Astrocyte (in vitro differentiated cells and primary cell): Measurements from ENCODE around the gene PANX2. TPM values are rescaled to one million over a fixed set of nuclear protein-coding genes. Genes with fewer than 3 reads are reported as not detected.

Experiments used
- DNase-seq: peaks from one replicate; pipeline ENCODE4 v3.0.0-alpha.2; 2010; ENCODE audit warnings: low read depth
- FAIRE-seq: peaks from 2 replicates; lab custom pipeline; 2011; peaks lifted over from hg19 to GRCh38; lab: Jason Lieb, UNC
- H2AFZ ChIP-seq: 2 replicates; pipeline ENCODE4 v1.6.0; 2012; ENCODE audit warnings: low read depth, low read length, inconsistent platforms
- H3K27ac ChIP-seq: 2 replicates; pipeline ENCODE4 v1.5.1; 2011; ENCODE audit warnings: low read depth, low read length, inconsistent platforms
- H3K27me3 ChIP-seq: 2 replicates; pipeline ENCODE4 v1.6.0; 2011; ENCODE audit warnings: low read length, inconsistent platforms; ENCODE audit not compliant: insufficient read depth
- H3K36me3 ChIP-seq: 2 replicates; pipeline ENCODE4 v1.5.1; 2011; ENCODE audit warnings: low read length, inconsistent platforms; ENCODE audit not compliant: insufficient read depth
- H3K4me1 ChIP-seq: 2 replicates; pipeline ENCODE4 v1.5.1; 2011; ENCODE audit warnings: low read length, inconsistent platforms; ENCODE audit not compliant: insufficient read depth
- H3K4me2 ChIP-seq: 2 replicates; pipeline ENCODE4 v1.6.0; 2012; ENCODE audit warnings: low read length, inconsistent platforms
- H3K4me3 ChIP-seq: 2 replicates; pipeline ENCODE4 v1.5.1; 2011; ENCODE audit warnings: low read depth, mild to moderate bottlenecking, low read length, inconsistent platforms; ENCODE audit not compliant: insufficient read depth
- H3K79me2 ChIP-seq: 2 replicates; pipeline ENCODE4 v1.6.0; 2012; ENCODE audit warnings: mild to moderate bottlenecking, low read length, inconsistent platforms; ENCODE audit not compliant: insufficient read depth
- H3K9ac ChIP-seq: 2 replicates; pipeline ENCODE4 v1.6.0; 2012; ENCODE audit warnings: mild to moderate bottlenecking, low read length, inconsistent platforms
- H3K9me3 ChIP-seq: 2 replicates; pipeline ENCODE4 v1.5.1; 2012; ENCODE audit warnings: low read depth, mild to moderate bottlenecking, low read length, inconsistent platforms; ENCODE audit not compliant: insufficient read depth
- H4K20me1 ChIP-seq: 2 replicates; pipeline ENCODE4 v1.6.0; 2012; ENCODE audit warnings: low read length, inconsistent platforms; ENCODE audit not compliant: insufficient read depth
- H3K27ac Mint-ChIP-seq: one replicate; pipeline ENCODE4 v1.8.0; 2021; ENCODE audit warnings: mild to moderate bottlenecking, mixed read lengths; ENCODE audit not compliant: unreplicated experiment
- H3K27me3 Mint-ChIP-seq: one replicate; pipeline ENCODE4 v1.8.0; 2021; ENCODE audit warnings: low read depth, mixed read lengths; ENCODE audit not compliant: unreplicated experiment
- H3K36me3 Mint-ChIP-seq: one replicate; pipeline ENCODE4 v1.8.0; 2021; ENCODE audit warnings: low read depth, mixed read lengths; ENCODE audit not compliant: unreplicated experiment
- H3K4me1 Mint-ChIP-seq: one replicate; pipeline ENCODE4 v1.8.0; 2021; ENCODE audit warnings: low read depth, mixed read lengths; ENCODE audit not compliant: unreplicated experiment
- H3K4me3 Mint-ChIP-seq: one replicate; pipeline ENCODE4 v1.8.0; 2021; ENCODE audit warnings: mild to moderate bottlenecking, moderate library complexity, mixed read lengths; ENCODE audit not compliant: unreplicated experiment
- H3K9me3 Mint-ChIP-seq: one replicate; pipeline ENCODE4 v1.8.0; 2021; ENCODE audit warnings: mild to moderate bottlenecking, mixed read lengths; ENCODE audit not compliant: unreplicated experiment
- EZH2 ChIP-seq: IDR thresholded peaks from 2 replicates; pipeline ENCODE4 v1.6.1; 2012; ENCODE audit warnings: mild to moderate bottlenecking, low read length, inconsistent platforms; ENCODE audit not compliant: insufficient read depth
- total RNA-seq: library from RNA; stranded (reverse); gene quantifications from 2 replicates; pipeline ENCODE4 v1.2.1, GENCODE V29; 2021
- TF ChIP-seq, protein P1 (sequence below): IDR thresholded peaks from 2 replicates; pipeline ENCODE4 v1.5.1; 2011; ENCODE audit warnings: low read depth, mild to moderate bottlenecking, inconsistent platforms, low read length, moderate library complexity; ENCODE audit not compliant: insufficient read depth

PANX2 gene
- total RNA-seq, 1 donor from 2014 or later = 2.3 TPM

DNA sequence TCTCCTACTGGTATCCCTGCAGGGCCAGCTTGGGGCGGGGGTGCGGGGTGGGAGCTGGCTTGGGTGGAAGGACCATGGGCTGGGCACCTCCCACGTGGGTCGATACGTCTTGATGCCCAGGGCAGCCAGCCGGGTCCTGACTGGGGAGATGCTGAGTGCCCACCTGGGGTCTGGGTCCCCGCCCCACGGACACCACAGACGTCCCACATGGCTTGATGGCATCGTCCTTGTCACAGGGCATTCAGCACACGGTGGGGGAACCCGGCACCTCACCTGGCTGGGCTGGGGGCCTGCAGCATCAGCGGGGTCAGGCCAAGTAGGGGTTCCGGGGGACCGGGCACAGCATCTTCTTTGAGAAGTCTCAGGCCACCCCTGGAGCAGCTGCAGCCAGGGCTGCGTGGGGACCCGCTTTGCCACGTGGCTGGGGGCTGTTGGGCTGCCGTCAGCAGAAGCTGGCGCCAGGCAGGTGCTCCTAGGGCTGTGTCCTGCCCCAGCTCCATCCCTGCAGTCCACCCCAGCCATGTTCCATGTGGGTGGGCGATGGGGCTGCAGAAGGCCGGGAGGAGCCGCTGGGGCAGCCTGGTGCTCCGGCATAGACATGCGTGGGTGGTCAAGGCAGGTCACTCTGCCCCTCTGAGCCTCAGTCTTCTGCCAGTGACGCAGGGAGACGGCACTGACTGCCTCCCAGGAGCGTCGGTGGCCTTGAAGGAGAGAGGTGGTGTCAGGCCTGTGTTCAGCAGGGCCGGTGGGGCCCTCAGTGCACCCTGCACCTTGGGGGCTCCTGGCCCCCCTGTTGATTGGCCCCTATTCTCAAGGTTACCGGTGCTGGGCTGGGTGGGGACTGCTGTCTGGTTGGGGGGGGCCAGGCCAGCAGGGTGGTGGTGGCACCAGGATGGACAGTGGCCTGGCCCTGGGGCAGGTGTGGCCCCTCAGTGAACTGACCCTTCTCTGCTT is 38.7 kb downstream of the PANX2 start:
- DNase-seq (no peak), FAIRE-seq (no peak)
- Histone ChIP-seq H2AFZ (no peak overlapping the region), H3K36me3 (peaks cover 18% of the 10 kb centered on the region), H3K4me2 (no peak overlapping the region), H4K20me1 (peaks cover 77% of the 10 kb centered on the region), H3K9me3 (no peaks in the 10 kb centered on the region), H3K27me3 (no peaks in the 10 kb centered on the region), H3K4me3 (no peak overlapping the region), H3K79me2 (peaks cover 52% of the 10 kb centered on the region), H3K9ac (no peak overlapping the region), H3K4me1 (no peaks in the 10 kb centered on the region), H3K27ac (no peak overlapping the region)
- TF ChIP-seq, protein P1, sequence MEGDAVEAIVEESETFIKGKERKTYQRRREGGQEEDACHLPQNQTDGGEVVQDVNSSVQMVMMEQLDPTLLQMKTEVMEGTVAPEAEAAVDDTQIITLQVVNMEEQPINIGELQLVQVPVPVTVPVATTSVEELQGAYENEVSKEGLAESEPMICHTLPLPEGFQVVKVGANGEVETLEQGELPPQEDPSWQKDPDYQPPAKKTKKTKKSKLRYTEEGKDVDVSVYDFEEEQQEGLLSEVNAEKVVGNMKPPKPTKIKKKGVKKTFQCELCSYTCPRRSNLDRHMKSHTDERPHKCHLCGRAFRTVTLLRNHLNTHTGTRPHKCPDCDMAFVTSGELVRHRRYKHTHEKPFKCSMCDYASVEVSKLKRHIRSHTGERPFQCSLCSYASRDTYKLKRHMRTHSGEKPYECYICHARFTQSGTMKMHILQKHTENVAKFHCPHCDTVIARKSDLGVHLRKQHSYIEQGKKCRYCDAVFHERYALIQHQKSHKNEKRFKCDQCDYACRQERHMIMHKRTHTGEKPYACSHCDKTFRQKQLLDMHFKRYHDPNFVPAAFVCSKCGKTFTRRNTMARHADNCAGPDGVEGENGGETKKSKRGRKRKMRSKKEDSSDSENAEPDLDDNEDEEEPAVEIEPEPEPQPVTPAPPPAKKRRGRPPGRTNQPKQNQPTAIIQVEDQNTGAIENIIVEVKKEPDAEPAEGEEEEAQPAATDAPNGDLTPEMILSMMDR = no peak
- TF ChIP-seq EZH2 = no peak
- H3K36me3 Mint-ChIP-seq = peaks cover 18% of the 10 kb centered on the region
- no peaks in the 10 kb centered on the region for H3K27me3 Mint-ChIP-seq
- peak overlapping the region; percentile 27 for H3K4me3 Mint-ChIP-seq
- no peak overlapping the region for H3K27ac Mint-ChIP-seq
- no peaks in the 10 kb centered on the region for H3K4me1 Mint-ChIP-seq
- no peaks in the 10 kb centered on the region for H3K9me3 Mint-ChIP-seq

DNA sequence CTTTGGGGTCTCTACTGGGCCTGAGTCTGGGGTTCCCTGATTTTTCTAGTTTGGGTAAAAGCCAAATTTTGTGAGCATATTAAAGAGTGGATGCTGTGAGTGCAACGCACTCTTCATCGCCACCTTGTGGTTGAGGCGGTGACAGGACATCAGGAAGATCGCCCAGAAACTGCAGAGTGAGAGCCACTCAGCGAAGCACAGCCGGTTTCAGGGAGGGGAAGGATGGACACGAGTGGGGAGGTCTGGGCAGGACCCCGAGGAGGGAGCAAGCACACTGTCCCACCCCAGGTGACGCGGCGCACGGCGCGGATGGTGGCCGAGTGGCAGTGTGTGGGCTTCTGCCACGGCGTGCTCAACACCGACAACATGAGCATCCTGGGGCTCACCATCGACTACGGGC is 39.4 kb downstream of the PANX2 start:
- H3K9me3 ChIP-seq = no peaks in the 10 kb centered on the region
- Mint-ChIP-seq H3K4me1 (no peaks in the 10 kb centered on the region), H3K27ac (no peak overlapping the region), H3K27me3 (no peaks in the 10 kb centered on the region), H3K9me3 (no peaks in the 10 kb centered on the region), H3K4me3 (peak overlapping the region; percentile 27), H3K36me3 (peaks cover 20% of the 10 kb centered on the region)
- no peak overlapping the region for H3K4me3 ChIP-seq
- DNase-seq = no peak
- H3K36me3 ChIP-seq = peaks cover 21% of the 10 kb centered on the region
- H4K20me1 ChIP-seq = peaks cover 75% of the 10 kb centered on the region
- no peak overlapping the region for H2AFZ ChIP-seq
- TF ChIP-seq, protein P1 = peak; percentile 80
- TF ChIP-seq EZH2 = no peak
- no peaks in the 10 kb centered on the region for H3K27me3 ChIP-seq
- H3K4me1 ChIP-seq = no peaks in the 10 kb centered on the region
- H3K4me2 ChIP-seq = no peak overlapping the region
- H3K9ac ChIP-seq = no peak overlapping the region
- H3K27ac ChIP-seq = no peak overlapping the region
- FAIRE-seq = no peak
- H3K79me2 ChIP-seq = peaks cover 53% of the 10 kb centered on the region
